Tibial artery (tissue), 4 donors: ENCODE measurements around the gene LRRFIP1.
A peak's percentile ranks its signal among the peaks of the same experiment; 100 is the strongest.

Experiments
- DNase-seq, 2 donors: peaks; one replicate each; pipeline ENCODE4 v3.0.0-alpha.2; 2019
- H3K27ac ChIP-seq, 2 donors: fragments of 200-600 bp; sonication (generic) in 1 of 2; 1 replicate in 1 of 2; 2 replicates in 1 of 2; pipeline ENCODE4 v1.5.1; 2018 to 2019; ENCODE audit warnings: mild to moderate bottlenecking in 1 of 2
- H3K27me3 ChIP-seq, 2 donors: fragments of 200-600 bp; sonication (generic) in 1 of 2; one replicate each; pipeline versions ENCODE4 v1.5.1 to v1.6.0; 2016 to 2019
- H3K36me3 ChIP-seq, 3 donors: fragments of 200-600 bp; sonication (generic) in 2 of 3; one replicate each; pipeline ENCODE4 v1.5.1; 2016 to 2019; ENCODE audit warnings: mild to moderate bottlenecking in 2 of 3
- H3K4me1 ChIP-seq, 4 donors: fragments of 200-600 bp; sonication (generic) in 2 of 4; 1 replicate in 3 of 4; 2 replicates in 1 of 4; pipeline ENCODE4 v1.5.1; 2016 to 2019
- H3K4me3 ChIP-seq, 2 donors: fragments of 200-600 bp; sonication (generic) in 1 of 2; 1 replicate in 1 of 2; 2 replicates in 1 of 2; pipeline ENCODE4 v1.5.1; 2018 to 2019; ENCODE audit warnings: mild to moderate bottlenecking in 2 of 2
- H3K9me3 ChIP-seq, 3 donors: fragments of 200-600 bp; sonication (generic) in 1 of 3; one replicate each; pipeline ENCODE4 v1.5.1; 2016 to 2019
- CTCF ChIP-seq, 2 experiments: fragments of 200-600 bp in 1 of 2; fragments of 450-650 bp in 1 of 2; IDR thresholded peaks; one replicate each; pipeline ENCODE4 v1.5.1; 2017 to 2019; ENCODE audit warnings: antibody characterized with exemption in 2 of 2, mild to moderate bottlenecking in 1 of 2, moderate library complexity in 1 of 2
- intact Hi-C: fragments of 100-400 bp; cut with DNase I; formaldehyde crosslinking; loops from one replicate; pipeline ENCODE4 v1.15.0; 2023; ENCODE audit warnings: low total_unique reads

Gene LRRFIP1

GRCh38 chr2:237697586-237698357, 70.4 kb downstream of the LRRFIP1 start:
- H3K4me1 ChIP-seq: peaks cover 0 to 93% (median 80%) of the 10 kb centered on the region in 4 donors
- no peak for DNase-seq
- H3K36me3 ChIP-seq: no peaks in the 10 kb centered on the region
- H3K27ac ChIP-seq: peak overlapping the region; percentile 97 to 99
- no peak for TF ChIP-seq CTCF (IDR thresholded peaks at IDR 0.05)
- peak overlapping the region in 1 of 2 donors; percentile 22 for H3K4me3 ChIP-seq
- H3K27me3 ChIP-seq: no peaks in the 10 kb centered on the region
- no peaks in the 10 kb centered on the region for H3K9me3 ChIP-seq
- intact Hi-C loops: no loop called here

- Histone ChIP-seq H3K4me1 (peaks cover 0 to 98% (median 85%) of the 10 kb centered on the region in 4 donors), H3K36me3 (no peaks in the 10 kb centered on the region), H3K9me3 (no peaks in the 10 kb centered on the region), H3K4me3 (no peak overlapping the region), H3K27ac (peak overlapping the region; percentile 97 to 99), H3K27me3 (no peaks in the 10 kb centered on the region)
- no peak for TF ChIP-seq CTCF (IDR thresholded peaks at IDR 0.05)
- DNase-seq: no peak
- intact Hi-C loops: no loop called here
Measured at GRCh38 chr2:237698358-237698694, 70.9 kb downstream of the LRRFIP1 start.

- no peak for TF ChIP-seq CTCF (IDR thresholded peaks at IDR 0.05)
- DNase-seq: no peak
- Histone ChIP-seq H3K27me3 (no peaks in the 10 kb centered on the region), H3K27ac (peak overlapping the region; percentile 97 to 99), H3K4me3 (no peak overlapping the region), H3K4me1 (peaks cover 0 to 100% (median 87%) of the 10 kb centered on the region in 4 donors), H3K9me3 (no peaks in the 10 kb centered on the region), H3K36me3 (no peaks in the 10 kb centered on the region)
- intact Hi-C loops: loop anchor here (5.0 to 10.0 kb wide), 2 partner anchors 37 to 195 kb away; no protein-coding TSS in a partner anchor
Measured at GRCh38 chr2:237699870-237700511, 72.6 kb downstream of the LRRFIP1 start.

- peaks cover 0 to 100% (median 90%) of the 10 kb centered on the region in 4 donors for H3K4me1 ChIP-seq
- peak overlapping the region in 1 of 2 donors; percentile 28 for H3K4me3 ChIP-seq
- DNase-seq: peak; percentile 76 to 94
- H3K9me3 ChIP-seq: no peaks in the 10 kb centered on the region
- peak overlapping the region; percentile 97 to 99 for H3K27ac ChIP-seq
- no peaks in the 10 kb centered on the region for H3K36me3 ChIP-seq
- TF ChIP-seq CTCF (IDR thresholded peaks at IDR 0.05): no peak
- intact Hi-C loops: loop anchor here (5.0 to 10.0 kb wide), 2 partner anchors 37 to 194 kb away; no protein-coding TSS in a partner anchor
- H3K27me3 ChIP-seq: no peaks in the 10 kb centered on the region
Measured at GRCh38 chr2:237700512-237701032, 73.2 kb downstream of the LRRFIP1 start.

GRCh38 chr2:237701033-237701858, 73.9 kb downstream of the LRRFIP1 start:
- intact Hi-C loops: loop anchor here (5.0 to 10.0 kb wide), 2 partner anchors 36 to 194 kb away; no protein-coding TSS in a partner anchor
- Histone ChIP-seq H3K36me3 (no peaks in the 10 kb centered on the region), H3K4me1 (peaks cover 0 to 100% (median 92%) of the 10 kb centered on the region in 4 donors), H3K27ac (peak overlapping the region; percentile 97 to 99), H3K4me3 (peak overlapping the region in 1 of 2 donors; percentile 28), H3K27me3 (no peaks in the 10 kb centered on the region), H3K9me3 (no peaks in the 10 kb centered on the region)
- no peak for DNase-seq
- TF ChIP-seq CTCF (IDR thresholded peaks at IDR 0.05): no peak
